CD4-positive, alpha-beta T cell (primary cell): ENCODE data around the gene SELENOK. TPM values are rescaled to one million over a fixed set of nuclear protein-coding genes. Genes with fewer than 3 reads are reported as not detected.

ENCODE experiments used
- ATAC-seq: fragments of 200-7000 bp; cut with Tn5 transposase; one replicate; pipeline ENCODE4 v1.10.0; 2022; ENCODE audit warnings: mild to moderate bottlenecking; ENCODE audit not compliant: poor library complexity
- CTCF ChIA-PET: fragments of 350-600 bp; sonication (Branson Sonifier 250); formaldehyde crosslinking; loops from one replicate; lab custom pipeline; 2021; ENCODE audit warnings: antibody characterized with exemption, inconsistent platforms; lab: Charles Lee
- POLR2A ChIA-PET: fragments of 350-600 bp; sonication (Branson Sonifier 250); formaldehyde crosslinking; loops from one replicate; lab custom pipeline; 2021; ENCODE audit warnings: antibody characterized with exemption, inconsistent platforms; lab: Charles Lee
- DNase-seq, 14 experiments: peaks; one replicate each; pipeline ENCODE4 v3.0.0-alpha.2; 2013 to 2020; ENCODE audit warnings: mixed read lengths in 2 of 14
- H3K27ac ChIP-seq, 2 donors: one replicate each; pipeline versions ENCODE4 v1.5.1 to v1.7.0; 2013; ENCODE audit warnings: low read length in 2 of 2, low read depth in 1 of 2, mild to moderate bottlenecking in 1 of 2
- H3K27me3 ChIP-seq, 2 experiments: 1 replicate in 1 of 2; 2 replicates in 1 of 2; pipeline versions ENCODE4 v1.6.1 to v1.7.0; 2013; ENCODE audit warnings: low read length in 2 of 2, control low read depth in 1 of 2, mild to moderate bottlenecking in 1 of 2, moderate library complexity in 1 of 2; ENCODE audit not compliant: insufficient read depth in 2 of 2, control insufficient read depth in 1 of 2
- H3K36me3 ChIP-seq: one replicate; pipeline ENCODE4 v1.6.1; 2013; ENCODE audit warnings: low read length, control low read depth; ENCODE audit not compliant: insufficient read depth
- H3K4me1 ChIP-seq: one replicate; pipeline ENCODE4 v1.6.1; 2013; ENCODE audit warnings: low read length, control low read depth; ENCODE audit not compliant: insufficient read depth
- H3K4me3 ChIP-seq: one replicate; pipeline ENCODE4 v1.5.1; 2013; ENCODE audit warnings: mild to moderate bottlenecking, low read length, moderate library complexity
- H3K9me3 ChIP-seq, 2 experiments: 1 replicate in 1 of 2; 2 replicates in 1 of 2; pipeline versions ENCODE4 v1.6.1 to v1.7.0; 2013; ENCODE audit warnings: low read length in 2 of 2, mild to moderate bottlenecking in 2 of 2, control low read depth in 1 of 2, moderate library complexity in 1 of 2; ENCODE audit not compliant: control insufficient read depth in 1 of 2, insufficient read depth in 1 of 2
- H3K27ac Mint-ChIP-seq: one replicate; pipeline ENCODE4 v1.8.0; 2020; ENCODE audit warnings: mixed read lengths
- H3K27me3 Mint-ChIP-seq: one replicate; pipeline ENCODE4 v1.8.0; 2021; ENCODE audit warnings: mixed read lengths
- H3K36me3 Mint-ChIP-seq: one replicate; pipeline ENCODE4 v1.8.0; 2021; ENCODE audit warnings: low read depth, mixed read lengths
- H3K4me1 Mint-ChIP-seq: one replicate; pipeline ENCODE4 v1.8.0; 2021; ENCODE audit warnings: low read depth, mixed read lengths
- H3K4me3 Mint-ChIP-seq: one replicate; pipeline ENCODE4 v1.8.0; 2020; ENCODE audit warnings: mild to moderate bottlenecking, mixed read lengths
- H3K9me3 Mint-ChIP-seq: one replicate; pipeline ENCODE4 v1.8.0; 2020; ENCODE audit warnings: mixed read lengths
- CTCF ChIP-seq: fragments of 200-600 bp; IDR thresholded peaks from one replicate; pipeline ENCODE4 v1.8.0; 2022; ENCODE audit warnings: antibody characterized with exemption, mild to moderate bottlenecking
- intact Hi-C, 2 experiments: fragments of 100-400 bp; cut with DNase I in 1 of 2; cut with micrococcal nuclease in 1 of 2; formaldehyde crosslinking; loops; one replicate each; pipeline versions ENCODE4 v1.15.1 to v1.9.0; 2023 to 2025; cut with DNase I, micrococcal nuclease
- total RNA-seq, 174 experiments: library from RNA in 2 of 174; stranded (reverse) in 2 of 174; gene quantifications; one replicate each; pipeline ENCODE4 v1.2.3 and lab custom pipeline; 2021 to 2026

Gene SELENOK
- total RNA-seq, 2 experiments from 2014 or later: 153 to 159 TPM

GRCh38 chr3:53843195-53844177, 48.2 kb downstream of the SELENOK start:
- Mint-ChIP-seq H3K4me3 (no peak overlapping the region), H3K27me3 (peaks cover 53% of the 10 kb centered on the region)
- intact Hi-C loops: no loop called here

GRCh38 chr3:53842436-53843194, 49.0 kb downstream of the SELENOK start:
- H3K36me3 ChIP-seq: no peaks in the 10 kb centered on the region
- no peaks in the 10 kb centered on the region for H3K9me3 ChIP-seq
- H3K27me3 ChIP-seq: peaks cover 35 to 49% of the 10 kb centered on the region in 2 experiments
- Mint-ChIP-seq H3K36me3 (no peaks in the 10 kb centered on the region), H3K27ac (no peak overlapping the region), H3K9me3 (no peaks in the 10 kb centered on the region), H3K27me3 (peaks cover 44% of the 10 kb centered on the region), H3K4me1 (peaks cover 3% of the 10 kb centered on the region), H3K4me3 (no peak overlapping the region)
- DNase-seq: no peak
- intact Hi-C loops: no loop called here
- H3K4me1 ChIP-seq: peaks cover 13% of the 10 kb centered on the region
- ChIA-PET CTCF (interaction anchor here (0.5 kb wide), 1 partner anchor 57 kb away, joined by 3 read pairs; no protein-coding TSS in a partner anchor), POLR2A (no interaction called here)
- TF ChIP-seq CTCF: no peak
- no peak overlapping the region for H3K27ac ChIP-seq
- ATAC-seq: no peak
- H3K4me3 ChIP-seq: no peak overlapping the region

More at GRCh38 chr3:53843195-53844177, 48.2 kb downstream of the SELENOK start:
- no peak for TF ChIP-seq CTCF
- H3K9me3 ChIP-seq: no peaks in the 10 kb centered on the region
- Mint-ChIP-seq H3K27ac (no peak overlapping the region), H3K36me3 (no peaks in the 10 kb centered on the region), H3K9me3 (no peaks in the 10 kb centered on the region), H3K4me1 (peaks cover 3% of the 10 kb centered on the region)
- ChIA-PET CTCF (no interaction called here), POLR2A (no interaction called here)
- H3K4me1 ChIP-seq: peaks cover 13% of the 10 kb centered on the region
- no peak overlapping the region for H3K4me3 ChIP-seq
- H3K27ac ChIP-seq: no peak overlapping the region
- DNase-seq (no peak), ATAC-seq (no peak)
- no peaks in the 10 kb centered on the region for H3K36me3 ChIP-seq
- peaks cover 40 to 53% of the 10 kb centered on the region in 2 experiments for H3K27me3 ChIP-seq

- DNase-seq (no peak), ATAC-seq (no peak)
- Mint-ChIP-seq H3K36me3 (no peaks in the 10 kb centered on the region), H3K4me1 (no peaks in the 10 kb centered on the region), H3K27ac (no peak overlapping the region), H3K4me3 (no peak overlapping the region), H3K9me3 (no peaks in the 10 kb centered on the region), H3K27me3 (peaks cover 34% of the 10 kb centered on the region)
- H3K9me3 ChIP-seq: no peaks in the 10 kb centered on the region
- intact Hi-C loops: no loop called here
- CTCF ChIA-PET: no interaction called here
- POLR2A ChIA-PET: no interaction called here
- no peak overlapping the region for H3K27ac ChIP-seq
- TF ChIP-seq CTCF: no peak
- peaks cover 8% of the 10 kb centered on the region for H3K4me1 ChIP-seq
- peaks cover 24 to 37% of the 10 kb centered on the region in 2 experiments for H3K27me3 ChIP-seq
- H3K4me3 ChIP-seq: no peak overlapping the region
- no peaks in the 10 kb centered on the region for H3K36me3 ChIP-seq
These were observed 50.4 kb downstream of the SELENOK start for GRCh38 chr3:53841296-53841695.
